HepG2 (cell line): Measurements from ENCODE around the gene ADARB2.

Experiments used
- CBFB ChIP-seq: sonication (generic); formaldehyde crosslinking; IDR thresholded peaks from 2 replicates; pipeline ENCODE4 v1.4.0; 2020; ENCODE audit warnings: missing genetic modification reagents
- JUN ChIP-seq: sonication (generic); formaldehyde crosslinking; IDR thresholded peaks from 2 replicates; pipeline ENCODE4 v1.4.0; 2020; ENCODE audit warnings: mild to moderate bottlenecking, missing genetic modification reagents
- POLR2A ChIP-seq, 2 experiments: IDR thresholded peaks; 2 replicates each; pipeline ENCODE4 v1.6.1; 2011; ENCODE audit warnings: low read depth in 2 of 2, low read length in 2 of 2, mild to moderate bottlenecking in 1 of 2, moderate library complexity in 1 of 2; ENCODE audit not compliant: insufficient read depth in 1 of 2
- POLR2AphosphoS2 ChIP-seq: IDR thresholded peaks from 2 replicates; pipeline ENCODE4 v1.6.1; 2011; ENCODE audit warnings: low read depth, low read length, improper control_type of control experiment
- RAD21 ChIP-seq: fragments of 450-650 bp; formaldehyde crosslinking; IDR thresholded peaks from 2 replicates; pipeline ENCODE4 v1.5.0; 2020; ENCODE audit warnings: mild to moderate bottlenecking
- SAFB2 ChIP-seq: sonication (generic); formaldehyde crosslinking; IDR thresholded peaks from 2 replicates; pipeline ENCODE4 v1.5.1; 2020; ENCODE audit warnings: missing genetic modification reagents, low read depth, mild to moderate bottlenecking, borderline replicate concordance
- USF2 ChIP-seq, 2 experiments: sonication (generic) in 1 of 2; formaldehyde crosslinking in 1 of 2; IDR thresholded peaks; 2 replicates each; pipeline versions ENCODE4 v1.5.1 to v1.6.1; 2011 to 2020; ENCODE audit warnings: borderline replicate concordance in 1 of 2, low read depth in 1 of 2, low read length in 1 of 2, mild to moderate bottlenecking in 1 of 2, missing genetic modification reagents in 1 of 2, moderate library complexity in 1 of 2
- ZNF776 ChIP-seq: sonication (generic); formaldehyde crosslinking; IDR thresholded peaks from 2 replicates; pipeline ENCODE4 v1.4.0; 2020; ENCODE audit warnings: mild to moderate bottlenecking, missing genetic modification reagents

GRCh38 chr10:1643908-1644179, 93.5 kb downstream of the ADARB2 start:
- TF ChIP-seq CBFB (CRISPR knock-in tag) (no peak), ZNF776 (CRISPR knock-in tag) (no peak), JUN (no peak), RAD21 (CRISPR knock-in tag) (no peak), SAFB2 (CRISPR knock-in tag) (no peak), POLR2A (IDR thresholded peaks at IDR 0.05; ENCODE audit: insufficient read depth in 1 of 2, low read depth in 2 of 2, low read length in 2 of 2) (no peak), USF2 (IDR thresholded peaks at IDR 0.05; ENCODE audit: low read depth, low read length) (no peak), USF2 (CRISPR knock-in tag; IDR thresholded peaks at IDR 0.05; ENCODE audit: borderline replicate concordance) (no peak), POLR2AphosphoS2 (no peak)
